GM21529 (cell line): ENCODE measurements around the gene PCDHGC3.

ENCODE experiments used
- ATAC-seq: cut with Tn5 transposase; IDR thresholded peaks from one replicate; pipeline ENCODE4 v1.9.1; 2021; ENCODE audit not compliant: unreplicated experiment

The PCDHGC3 gene

GRCh38 chr5:141506381-141507155, 30.8 kb downstream of the PCDHGC3 start:
- no peak for ATAC-seq

DNA sequence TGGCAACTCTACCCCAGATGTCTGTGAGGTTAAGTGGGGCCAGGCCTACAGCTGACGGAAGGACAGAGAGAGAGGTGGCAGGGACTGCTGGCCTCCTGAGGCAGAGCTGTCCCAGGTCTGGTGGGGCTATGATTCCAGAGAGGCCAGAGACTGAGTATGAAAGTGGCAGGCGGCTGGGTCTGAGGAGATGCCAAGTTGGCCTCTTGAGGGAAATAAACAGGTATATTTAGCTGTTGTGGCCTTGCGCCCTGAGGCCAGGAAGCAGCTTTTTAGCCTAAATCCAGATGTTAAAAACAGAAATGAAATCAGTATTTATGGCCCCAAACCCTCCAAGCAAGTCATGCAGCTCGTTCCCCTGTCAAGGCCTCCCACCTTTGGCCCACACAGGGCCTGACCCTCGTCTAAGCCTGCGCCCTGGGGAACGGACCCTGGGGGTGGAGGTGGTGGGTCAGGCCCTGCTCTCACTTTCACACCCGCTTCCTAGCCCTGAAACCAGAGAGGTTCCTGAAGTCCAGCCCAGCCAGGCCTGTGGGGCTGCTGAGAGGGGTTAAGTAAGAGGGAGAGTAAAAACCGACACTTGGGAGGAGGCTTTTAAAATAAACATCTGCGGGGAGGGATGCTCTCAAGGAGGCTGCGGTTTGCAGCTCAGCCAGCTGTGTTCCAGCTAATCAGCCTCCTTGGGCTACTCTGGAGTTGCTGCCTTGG, 31.8 kb downstream of the PCDHGC3 start:
- ATAC-seq = peak; percentile 37

GRCh38 chr5:141508440-141508797, 32.7 kb downstream of the PCDHGC3 start:
- no peak for ATAC-seq

DNA sequence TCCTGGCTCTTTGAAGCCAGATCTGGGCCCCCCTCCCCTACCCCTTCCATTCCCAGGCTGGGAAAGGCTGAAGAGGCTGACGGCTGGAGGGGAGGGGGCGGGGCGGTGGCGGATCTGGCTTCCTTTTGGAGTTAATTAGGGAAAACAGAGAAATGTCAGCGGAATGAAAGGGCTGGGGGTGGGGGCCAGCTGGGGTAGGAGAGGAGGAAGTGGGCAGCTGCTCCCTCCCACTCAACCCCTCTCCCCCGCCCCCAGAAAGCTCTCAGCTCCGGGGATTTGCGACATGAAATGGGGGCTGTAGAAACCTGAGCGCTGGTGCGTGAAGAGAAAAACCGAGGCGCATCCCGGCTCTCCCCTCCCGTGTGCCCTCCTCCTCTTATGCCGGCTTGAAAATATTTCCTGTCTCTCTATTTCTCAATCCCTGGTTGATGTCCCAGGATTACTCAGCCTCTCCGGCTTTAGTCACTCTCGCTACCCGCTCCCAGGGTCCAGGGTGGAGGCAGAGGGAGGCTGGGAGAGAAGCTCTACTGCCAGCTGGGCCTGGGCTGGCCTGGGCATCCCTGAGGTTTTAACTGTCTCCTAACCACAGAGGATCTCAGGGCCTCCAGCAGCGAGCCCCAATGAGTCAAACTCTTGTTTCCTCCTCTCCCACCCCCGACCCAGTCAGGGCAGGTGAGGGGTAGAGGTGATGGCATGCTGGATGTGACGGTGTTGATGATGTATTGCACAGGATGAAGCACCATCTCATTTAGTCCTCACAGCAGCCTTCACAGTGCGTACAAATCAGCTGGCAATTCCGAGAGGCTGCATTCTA, 33.2 kb downstream of the PCDHGC3 start:
- no peak for ATAC-seq

- no peak for ATAC-seq
These were observed 34.4 kb downstream of the PCDHGC3 start for GRCh38 chr5:141510160-141510559.

- ATAC-seq = peak; percentile 25
These were observed 35.3 kb downstream of the PCDHGC3 start for GRCh38 chr5:141510850-141511601.

DNA sequence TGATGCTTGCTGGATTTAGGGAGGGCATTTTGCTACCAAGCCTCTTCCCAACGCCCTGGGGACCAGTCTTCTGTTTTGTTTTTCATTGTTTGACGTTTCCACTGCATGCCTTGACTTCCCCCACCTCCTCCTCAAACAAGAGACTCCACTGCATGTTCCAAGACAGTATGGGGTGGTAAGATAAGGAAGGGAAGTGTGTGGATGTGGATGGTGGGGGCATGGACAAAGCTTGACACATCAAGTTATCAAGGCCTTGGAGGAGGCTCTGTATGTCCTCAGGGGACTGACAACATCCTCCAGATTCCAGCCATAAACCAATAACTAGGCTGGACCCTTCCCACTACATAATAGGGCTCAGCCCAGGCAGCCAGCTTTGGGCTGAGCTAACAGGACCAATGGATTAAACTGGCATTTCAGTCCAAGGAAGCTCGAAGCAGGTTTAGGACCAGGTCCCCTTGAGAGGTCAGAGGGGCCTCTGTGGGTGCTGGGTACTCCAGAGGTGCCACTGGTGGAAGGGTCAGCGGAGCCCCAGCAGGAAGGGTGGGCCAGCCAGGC, 36.1 kb downstream of the PCDHGC3 start:
- ATAC-seq = no peak

- no peak for ATAC-seq
These were observed 36.7 kb downstream of the PCDHGC3 start for GRCh38 chr5:141512390-141512910.

DNA sequence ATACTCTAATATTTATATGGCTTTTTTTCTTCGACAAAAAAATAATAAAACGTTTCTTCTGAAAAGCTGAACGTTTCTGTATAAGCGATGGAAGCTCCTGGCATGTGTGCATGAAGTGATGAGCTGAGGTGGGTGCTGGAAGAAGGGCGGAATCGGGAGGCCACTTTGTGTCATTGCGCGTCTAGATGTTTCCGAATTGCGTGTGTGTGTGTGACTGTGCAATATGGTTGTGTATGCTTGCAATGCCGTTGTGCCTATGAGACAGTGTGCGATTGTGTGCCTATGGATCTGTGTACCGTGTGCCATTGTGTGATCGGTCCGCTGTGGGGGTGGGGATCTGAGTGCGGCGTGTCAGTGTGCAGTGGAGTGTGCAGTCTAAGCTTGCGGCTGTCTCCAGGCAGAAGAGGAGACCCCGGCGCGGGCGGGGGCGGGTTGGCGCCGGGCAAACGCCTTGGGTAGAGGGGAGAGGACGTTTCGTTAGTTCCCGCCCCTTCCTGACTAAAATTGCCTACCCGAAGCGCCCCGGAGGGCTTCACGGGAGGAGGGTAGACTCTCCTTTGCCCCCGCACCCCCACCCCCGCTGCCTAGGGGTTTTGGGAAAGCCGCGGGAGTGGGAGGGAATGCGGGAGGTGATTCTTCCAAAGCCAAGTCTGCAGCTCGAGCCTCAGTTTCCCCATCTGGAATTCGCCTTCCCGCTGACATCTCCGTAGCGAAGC, 37.3 kb downstream of the PCDHGC3 start:
- ATAC-seq = no peak

DNA sequence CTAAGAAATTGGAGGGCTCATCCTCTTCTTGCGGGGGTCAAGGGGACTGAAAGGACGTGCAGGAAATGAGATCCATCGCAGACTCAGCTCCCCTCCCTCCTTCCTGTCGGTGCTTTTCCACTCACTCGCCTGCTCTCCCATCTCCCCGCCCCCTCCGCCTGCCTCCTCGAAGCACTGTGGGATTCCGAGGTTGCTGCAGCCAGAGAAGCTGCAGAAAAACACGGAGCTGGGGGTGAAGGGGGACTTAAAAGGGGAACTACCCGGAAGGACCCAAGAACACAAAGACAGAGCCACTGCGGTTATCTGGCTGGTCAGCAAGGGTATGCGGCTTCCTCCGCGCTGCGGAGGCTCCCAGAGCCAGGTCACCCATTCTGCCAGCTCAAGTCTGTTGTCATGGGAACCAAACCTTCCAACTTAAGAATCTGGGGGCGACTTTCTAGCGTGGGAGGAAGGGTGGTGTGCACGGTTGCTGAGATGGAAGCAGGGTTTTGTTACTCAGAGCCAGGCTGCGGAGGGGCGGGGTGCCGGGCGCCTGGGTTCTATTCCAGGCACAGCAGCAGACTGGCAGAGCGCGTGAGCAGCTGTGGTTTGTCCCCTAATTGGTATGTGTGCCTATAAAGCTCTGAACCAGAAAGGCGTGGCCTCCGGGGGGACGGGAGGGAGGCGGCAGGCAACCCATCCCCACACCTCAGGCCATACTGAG, 38.0 kb downstream of the PCDHGC3 start:
- ATAC-seq = peak; percentile 29

- peak; percentile 16 for ATAC-seq
These were observed 38.8 kb downstream of the PCDHGC3 start for GRCh38 chr5:141514330-141515133.

GRCh38 chr5:141515141-141515540, 39.4 kb downstream of the PCDHGC3 start:
- no peak for ATAC-seq

GRCh38 chr5:141515946-141516671, 40.3 kb downstream of the PCDHGC3 start:
- no peak for ATAC-seq

- no peak for ATAC-seq
These were observed 40.9 kb downstream of the PCDHGC3 start for GRCh38 chr5:141516672-141517025.

DNA sequence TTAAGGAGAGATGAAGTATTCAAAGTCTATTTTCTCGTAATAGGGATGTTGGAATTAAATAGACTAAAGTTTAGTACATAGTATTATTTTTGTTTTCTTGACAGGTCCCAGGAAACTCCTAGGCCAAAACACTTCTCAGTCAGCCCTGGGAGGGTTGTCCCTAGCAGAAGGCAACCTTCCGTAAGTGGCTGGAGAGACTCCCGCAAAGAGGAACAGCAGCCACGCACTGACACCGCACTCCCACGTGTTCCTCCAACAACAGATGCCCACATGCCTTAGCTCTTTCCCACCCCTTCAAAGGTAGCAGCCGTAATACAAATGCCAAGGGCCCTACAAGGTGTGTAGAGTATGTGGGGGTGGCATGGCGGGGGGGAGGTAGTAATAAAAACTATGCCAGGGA, 41.5 kb downstream of the PCDHGC3 start:
- ATAC-seq = no peak

DNA sequence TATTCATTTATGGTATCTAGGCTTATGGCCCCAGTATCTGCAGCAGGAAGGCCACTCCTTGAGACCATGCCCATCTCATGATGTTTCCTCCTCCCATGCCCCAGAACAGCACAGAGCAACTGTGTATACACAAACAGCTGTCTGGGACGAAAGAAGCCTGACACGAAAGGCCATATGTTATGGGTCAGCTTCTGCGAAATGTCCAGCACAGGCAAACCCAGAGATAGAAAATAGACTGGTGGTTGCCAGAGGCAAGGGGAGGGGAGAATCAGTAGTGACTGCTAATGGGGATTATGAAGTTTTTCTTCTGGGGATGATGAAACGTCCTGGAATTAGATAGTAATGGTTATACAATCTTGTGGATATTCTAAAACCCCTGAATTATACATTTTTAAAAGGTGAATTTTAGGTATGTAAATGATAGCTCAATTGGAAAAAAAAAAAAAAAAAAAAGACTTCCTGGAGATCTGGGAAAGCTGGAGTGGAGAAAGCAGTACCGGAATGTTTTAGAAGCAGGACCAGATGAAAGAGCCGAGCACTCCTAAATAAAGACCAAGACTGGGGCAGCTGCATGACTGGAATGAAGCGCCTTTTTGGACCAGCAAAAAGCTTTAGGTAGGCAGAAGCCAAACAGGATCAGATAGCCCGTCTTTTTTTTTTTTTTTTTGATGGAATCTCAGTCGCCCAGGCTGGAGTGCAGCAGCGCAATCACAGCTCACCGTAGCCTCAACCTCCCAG, 42.3 kb downstream of the PCDHGC3 start:
- ATAC-seq = no peak

GRCh38 chr5:141518618-141519015, 42.9 kb downstream of the PCDHGC3 start:
- ATAC-seq = no peak
